ENCODE data around the gene RIMBP2. TPM values are rescaled to one million over a fixed set of nuclear protein-coding genes. Genes with fewer than 3 reads are reported as not detected.
A peak's percentile ranks its signal among the peaks of the same experiment; 100 is the strongest.

The RIMBP2 gene
- total RNA-seq, 1 donor from 2014 or later = 0.09 TPM

- Histone ChIP-seq H3K27me3 (no peaks in the 10 kb centered on the region), H3K4me1 (no peaks in the 10 kb centered on the region), H3K27ac (no peak overlapping the region), H3K36me3 (no peaks in the 10 kb centered on the region), H3K4me3 (no peak overlapping the region), H3K9me3 (no peaks in the 10 kb centered on the region)
- no peak for TF ChIP-seq CTCF (IDR thresholded peaks at IDR 0.05)
- intact Hi-C loops (cut with DNase I) = no loop called here
- ATAC-seq (no peak), DNase-seq (no peak)
Measured at GRCh38 chr12:130499474-130499873, 216.6 kb downstream of the RIMBP2 start.

- DNase-seq (no peak), ATAC-seq (no peak)
- Histone ChIP-seq H3K9me3 (no peaks in the 10 kb centered on the region), H3K36me3 (no peaks in the 10 kb centered on the region), H3K4me1 (no peaks in the 10 kb centered on the region), H3K27ac (no peak overlapping the region), H3K4me3 (no peak overlapping the region), H3K27me3 (no peaks in the 10 kb centered on the region)
- intact Hi-C loops (cut with DNase I) = no loop called here
- TF ChIP-seq CTCF (IDR thresholded peaks at IDR 0.05) = no peak
Measured at GRCh38 chr12:130498589-130499385, 217.3 kb downstream of the RIMBP2 start.

DNA sequence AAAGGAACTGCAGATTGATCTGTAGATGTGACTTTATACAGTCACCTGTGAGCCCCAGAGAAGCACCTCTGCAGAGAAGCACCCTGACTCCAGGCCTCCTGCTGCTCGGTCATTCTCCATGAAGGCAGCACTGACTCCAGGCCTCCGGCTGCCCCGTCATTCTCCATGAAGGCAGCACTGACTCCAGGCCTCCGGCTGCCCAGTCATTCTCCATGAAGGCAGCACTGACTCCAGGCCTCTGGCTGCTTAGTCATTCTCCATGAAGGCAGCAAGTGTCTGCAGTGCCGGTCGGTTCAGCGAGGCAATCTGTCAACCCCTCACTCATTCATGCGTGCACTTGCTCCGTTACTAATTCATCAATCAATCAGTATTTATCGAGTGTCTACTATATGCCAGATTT, 218.1 kb downstream of the RIMBP2 start:
- no peak for TF ChIP-seq CTCF (IDR thresholded peaks at IDR 0.05)
- Histone ChIP-seq H3K4me3 (no peak overlapping the region), H3K36me3 (no peaks in the 10 kb centered on the region), H3K4me1 (no peaks in the 10 kb centered on the region), H3K27me3 (no peaks in the 10 kb centered on the region), H3K9me3 (no peaks in the 10 kb centered on the region), H3K27ac (no peak overlapping the region)
- ATAC-seq (no peak), DNase-seq (peak; percentile 51)
- intact Hi-C loops (cut with DNase I) = no loop called here

DNA sequence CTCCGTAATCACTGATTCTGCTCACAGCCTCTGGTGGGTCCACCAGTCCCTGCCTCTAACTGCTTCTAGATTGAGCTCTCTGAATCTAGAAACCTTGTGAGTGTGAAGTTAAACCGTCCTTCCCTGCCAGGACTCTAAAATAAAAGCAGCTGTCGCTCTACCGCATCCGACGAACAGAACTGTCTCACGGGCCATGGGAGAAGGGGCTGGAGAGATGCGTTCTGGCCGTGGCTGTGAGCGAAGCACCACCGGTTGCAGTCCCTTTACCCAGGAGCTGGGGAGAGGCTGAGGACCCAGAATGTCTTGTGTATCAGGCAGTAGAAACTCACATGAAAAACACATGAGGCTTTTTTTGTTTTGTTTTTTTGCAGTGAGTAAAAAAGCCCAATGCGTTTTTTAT, 218.8 kb downstream of the RIMBP2 start:
- no peak for ATAC-seq
- intact Hi-C loops (cut with DNase I) = no loop called here

DNA sequence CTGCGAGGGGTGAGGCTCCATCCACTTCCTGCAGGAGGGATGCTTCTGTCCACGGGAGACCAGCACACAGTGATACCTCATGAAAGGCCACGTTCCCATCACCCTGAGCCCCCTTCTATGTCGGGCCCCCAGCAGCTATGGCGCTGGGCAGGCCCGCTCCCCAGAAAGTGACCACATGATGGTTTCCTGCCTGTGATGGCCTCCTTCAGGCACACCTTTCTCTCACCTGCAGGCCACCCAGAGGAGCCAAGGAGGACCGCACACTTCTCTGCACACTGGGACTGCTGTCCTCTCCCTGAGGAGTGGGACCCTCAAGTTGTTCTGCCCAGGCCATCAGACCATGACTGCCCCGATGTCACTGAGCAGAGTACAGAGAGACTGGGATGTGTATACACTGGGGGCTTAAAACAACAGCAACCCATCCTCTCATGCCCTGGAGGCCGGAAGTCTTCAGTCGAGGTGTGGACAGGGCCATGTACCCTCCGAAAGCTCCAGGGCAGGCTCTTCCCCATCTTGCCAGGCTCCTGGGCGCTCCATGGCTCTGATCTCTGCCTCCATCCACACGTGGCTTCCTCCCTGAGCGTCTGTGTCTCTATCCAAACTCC, 219.5 kb downstream of the RIMBP2 start:
- peak; percentile 19 for ATAC-seq

More for the DNA sequence above, 218.8 kb downstream of the RIMBP2 start:
- Histone ChIP-seq H3K36me3 (no peaks in the 10 kb centered on the region), H3K27ac (no peak overlapping the region), H3K4me3 (no peak overlapping the region), H3K27me3 (no peaks in the 10 kb centered on the region), H3K9me3 (no peaks in the 10 kb centered on the region), H3K4me1 (no peaks in the 10 kb centered on the region)
- peak; percentile 34 for DNase-seq
- no peak for TF ChIP-seq CTCF (IDR thresholded peaks at IDR 0.05)

More for the DNA sequence above, 219.5 kb downstream of the RIMBP2 start:
- no peak for TF ChIP-seq CTCF (IDR thresholded peaks at IDR 0.05)
- peak; percentile 52 for DNase-seq
- no peaks in the 10 kb centered on the region for H3K4me1 ChIP-seq
- H3K9me3 ChIP-seq = no peaks in the 10 kb centered on the region
- no peak overlapping the region for H3K27ac ChIP-seq
- no peaks in the 10 kb centered on the region for H3K36me3 ChIP-seq
- H3K27me3 ChIP-seq = no peaks in the 10 kb centered on the region
- intact Hi-C loops (cut with DNase I) = no loop called here
- H3K4me3 ChIP-seq = no peak overlapping the region
